ENCODE data around the gene RPP25L.

Gene RPP25L

GRCh38 chr9:34582787-34583186 is 29.1 kb downstream of the RPP25L start:
- DNase-seq: no peak

- DNase-seq: no peak
Measured at GRCh38 chr9:34581318-34581717, 30.6 kb downstream of the RPP25L start.

GRCh38 chr9:34580358-34580757 is 31.5 kb downstream of the RPP25L start:
- DNase-seq: no peak

- DNase-seq: no peak
Measured at GRCh38 chr9:34579808-34580163, 32.1 kb downstream of the RPP25L start.

GRCh38 chr9:34579104-34579807 is 32.6 kb downstream of the RPP25L start:
- peak; percentile 35 for DNase-seq

GRCh38 chr9:34578241-34579103 is 33.4 kb downstream of the RPP25L start:
- DNase-seq: no peak

- no peak for DNase-seq
Measured at GRCh38 chr9:34577400-34578240, 34.3 kb downstream of the RPP25L start.

GRCh38 chr9:34576597-34577399 is 35.1 kb downstream of the RPP25L start:
- DNase-seq: no peak

- DNase-seq: no peak
Measured at GRCh38 chr9:34575862-34576596, 35.9 kb downstream of the RPP25L start.

GRCh38 chr9:34575241-34575640 is 36.7 kb downstream of the RPP25L start:
- no peak for DNase-seq

GRCh38 chr9:34574571-34574970 is 37.3 kb downstream of the RPP25L start:
- no peak for DNase-seq

- no peak for DNase-seq
Measured at GRCh38 chr9:34573599-34574325, 38.1 kb downstream of the RPP25L start.

- DNase-seq: no peak
Measured at GRCh38 chr9:34572628-34573027, 39.3 kb downstream of the RPP25L start.

GRCh38 chr9:34572092-34572491 is 39.8 kb downstream of the RPP25L start:
- no peak for DNase-seq

GRCh38 chr9:34571481-34571810 is 40.5 kb downstream of the RPP25L start:
- no peak for DNase-seq

- DNase-seq: no peak
Measured at GRCh38 chr9:34570809-34571480, 41.0 kb downstream of the RPP25L start.

- no peak for DNase-seq
Measured at GRCh38 chr9:34570376-34570775, 41.5 kb downstream of the RPP25L start.

GRCh38 chr9:34568774-34569173 is 43.1 kb downstream of the RPP25L start:
- DNase-seq: no peak

GRCh38 chr9:34568133-34568532 is 43.8 kb downstream of the RPP25L start:
- DNase-seq: no peak

GRCh38 chr9:34566972-34567371 is 44.9 kb downstream of the RPP25L start:
- DNase-seq: no peak

- no peak for DNase-seq
Measured at GRCh38 chr9:34566322-34566721, 45.6 kb downstream of the RPP25L start.

Measured in NCI-H1105 (cell line).